NT2/D1 (cell line): ENCODE measurements around the gene TINCR.

Experiments
- DNase-seq: peaks from one replicate; pipeline ENCODE4 v3.0.0-alpha.2; 2011; ENCODE audit warnings: low read depth, low spot score
- H3K27me3 ChIP-seq: 2 replicates; pipeline ENCODE4 v1.6.0; 2011; ENCODE audit warnings: mild to moderate bottlenecking; ENCODE audit not compliant: insufficient read length, insufficient read depth
- H3K36me3 ChIP-seq: 2 replicates; pipeline ENCODE4 v1.6.1; 2011; ENCODE audit warnings: mild to moderate bottlenecking, low read length, mixed read lengths; ENCODE audit not compliant: insufficient read depth, insufficient read length
- H3K4me1 ChIP-seq: 2 replicates; pipeline ENCODE4 v1.5.1; 2011; ENCODE audit not compliant: insufficient read depth, insufficient read length
- H3K4me3 ChIP-seq: 2 replicates; pipeline ENCODE4 v1.5.1; 2011; ENCODE audit warnings: low read depth; ENCODE audit not compliant: insufficient read length
- H3K9ac ChIP-seq: 2 replicates; pipeline ENCODE4 v1.6.0; 2011; ENCODE audit warnings: low read depth; ENCODE audit not compliant: insufficient read length
- H3K9me3 ChIP-seq: 2 replicates; pipeline ENCODE4 v1.5.1; 2011; ENCODE audit warnings: mild to moderate bottlenecking, low read length; ENCODE audit not compliant: insufficient read depth
- SUZ12 ChIP-seq: IDR thresholded peaks from 2 replicates; pipeline ENCODE4 v1.6.1; 2011; ENCODE audit not compliant: insufficient read length, insufficient read depth; ENCODE audit errors: extremely low read depth
- YY1 ChIP-seq: IDR thresholded peaks from 2 replicates; pipeline ENCODE4 v1.6.1; 2011; ENCODE audit not compliant: insufficient read length, insufficient read depth
- ZNF274 ChIP-seq: IDR thresholded peaks from 2 replicates; pipeline ENCODE4 v1.6.1; 2011; ENCODE audit warnings: mild to moderate bottlenecking, low read depth, low read length

The TINCR gene

GRCh38 chr19:5607318-5608275 is 39.8 kb upstream of the TINCR start:
- H3K27me3 ChIP-seq: no peaks in the 10 kb centered on the region
- H3K36me3 ChIP-seq: peaks cover 84% of the 10 kb centered on the region

GRCh38 chr19:5605362-5605761 is 37.6 kb upstream of the TINCR start:
- Histone ChIP-seq H3K9me3 (no peaks in the 10 kb centered on the region), H3K36me3 (peaks cover 88% of the 10 kb centered on the region), H3K4me1 (no peaks in the 10 kb centered on the region), H3K9ac (no peak overlapping the region), H3K4me3 (no peak overlapping the region), H3K27me3 (no peaks in the 10 kb centered on the region)
- DNase-seq: no peak
- TF ChIP-seq SUZ12 (no peak), ZNF274 (no peak), YY1 (no peak)

More at GRCh38 chr19:5607318-5608275, 39.8 kb upstream of the TINCR start:
- H3K9ac ChIP-seq: no peak overlapping the region
- H3K4me1 ChIP-seq: no peaks in the 10 kb centered on the region
- H3K4me3 ChIP-seq: no peak overlapping the region
- no peak for TF ChIP-seq ZNF274
- no peak for TF ChIP-seq YY1
- no peak for TF ChIP-seq SUZ12
- DNase-seq: no peak
- H3K9me3 ChIP-seq: no peaks in the 10 kb centered on the region

- Histone ChIP-seq H3K36me3 (peaks cover 88% of the 10 kb centered on the region), H3K4me1 (no peaks in the 10 kb centered on the region), H3K9ac (no peak overlapping the region), H3K27me3 (no peaks in the 10 kb centered on the region), H3K9me3 (no peaks in the 10 kb centered on the region), H3K4me3 (no peak overlapping the region)
- DNase-seq: no peak
- TF ChIP-seq YY1: no peak
- TF ChIP-seq SUZ12: no peak
- TF ChIP-seq ZNF274: no peak
Measured at GRCh38 chr19:5603626-5604025, 35.9 kb upstream of the TINCR start.

- DNase-seq: no peak
- no peaks in the 10 kb centered on the region for H3K9me3 ChIP-seq
- H3K4me1 ChIP-seq: no peaks in the 10 kb centered on the region
- H3K36me3 ChIP-seq: peaks cover 93% of the 10 kb centered on the region
- no peak overlapping the region for H3K4me3 ChIP-seq
- TF ChIP-seq ZNF274 (no peak), SUZ12 (no peak), YY1 (no peak)
- no peaks in the 10 kb centered on the region for H3K27me3 ChIP-seq
- H3K9ac ChIP-seq: no peak overlapping the region
Measured at GRCh38 chr19:5600797-5601196, 33.0 kb upstream of the TINCR start.

- DNase-seq: no peak
- H3K4me1 ChIP-seq: no peaks in the 10 kb centered on the region
- no peaks in the 10 kb centered on the region for H3K9me3 ChIP-seq
- H3K27me3 ChIP-seq: no peaks in the 10 kb centered on the region
- no peak overlapping the region for H3K4me3 ChIP-seq
- no peak for TF ChIP-seq ZNF274
- no peak overlapping the region for H3K9ac ChIP-seq
- H3K36me3 ChIP-seq: peaks cover 97% of the 10 kb centered on the region
Measured at GRCh38 chr19:5595745-5596144, 28.0 kb upstream of the TINCR start.

GRCh38 chr19:5595129-5595528 is 27.4 kb upstream of the TINCR start:
- Histone ChIP-seq H3K27me3 (no peaks in the 10 kb centered on the region), H3K9ac (no peak overlapping the region), H3K4me3 (no peak overlapping the region), H3K4me1 (peaks cover 6% of the 10 kb centered on the region), H3K36me3 (peaks cover 97% of the 10 kb centered on the region), H3K9me3 (no peaks in the 10 kb centered on the region)
- no peak for DNase-seq
- TF ChIP-seq YY1 (no peak), ZNF274 (no peak), SUZ12 (no peak)

GRCh38 chr19:5594521-5594950 is 26.8 kb upstream of the TINCR start:
- Histone ChIP-seq H3K4me3 (no peak overlapping the region), H3K36me3 (peaks cover 97% of the 10 kb centered on the region), H3K9ac (no peak overlapping the region), H3K27me3 (no peaks in the 10 kb centered on the region), H3K4me1 (peaks cover 11% of the 10 kb centered on the region), H3K9me3 (no peaks in the 10 kb centered on the region)
- TF ChIP-seq ZNF274 (no peak), SUZ12 (no peak), YY1 (no peak)
- no peak for DNase-seq
